Fibroblast of lung (primary cell): ENCODE measurements around the gene CACNA2D3. TPM values are rescaled to one million over a fixed set of nuclear protein-coding genes. Genes with fewer than 3 reads are reported as not detected.

ENCODE experiments used
- DNase-seq, 2 donors: peaks; one replicate each; pipeline versions ENCODE4 v3.0.0 to v3.0.0-alpha.2; 2010; ENCODE audit warnings: low read depth in 2 of 2
- H2AFZ ChIP-seq: 2 replicates; pipeline ENCODE4 v1.5.1; 2012; ENCODE audit warnings: low read length, control low read depth, inconsistent platforms
- H3K27ac ChIP-seq: 2 replicates; pipeline ENCODE4 v1.5.1; 2011; ENCODE audit warnings: low read length, control low read depth; ENCODE audit not compliant: insufficient read depth
- H3K27me3 ChIP-seq: 2 replicates; pipeline ENCODE4 v1.5.1; 2011; ENCODE audit warnings: mild to moderate bottlenecking, low read length; ENCODE audit not compliant: control insufficient read depth, insufficient read depth
- H3K36me3 ChIP-seq: 2 replicates; pipeline ENCODE4 v1.5.1; 2011; ENCODE audit warnings: low read length; ENCODE audit not compliant: control insufficient read depth, insufficient read depth
- H3K4me1 ChIP-seq: 2 replicates; pipeline ENCODE4 v1.5.1; 2011; ENCODE audit warnings: low read length; ENCODE audit not compliant: control insufficient read depth, insufficient read depth; ENCODE audit errors: extremely low read depth
- H3K4me2 ChIP-seq: 2 replicates; pipeline ENCODE4 v1.5.1; 2011; ENCODE audit warnings: low read length, control low read depth; ENCODE audit not compliant: insufficient read depth; ENCODE audit errors: extremely low read depth
- H3K4me3 ChIP-seq, 4 experiments: fragments of 200-600 bp in 1 of 4; sonication (generic) in 1 of 4; replicated peaks in 1 of 4; 2 replicates each; pipeline ENCODE4 v1.5.1; 2011 to 2016; ENCODE audit warnings: low read length in 4 of 4, low read depth in 3 of 4, mild to moderate bottlenecking in 3 of 4, control low read depth in 2 of 4, inconsistent platforms in 1 of 4, mixed read lengths in 1 of 4; ENCODE audit not compliant: insufficient read depth in 1 of 4; ENCODE audit errors: control extremely low read depth in 1 of 4
- H3K79me2 ChIP-seq: 2 replicates; pipeline ENCODE4 v1.5.1; 2012; ENCODE audit warnings: mild to moderate bottlenecking, low read length, inconsistent platforms; ENCODE audit not compliant: control insufficient read depth, insufficient read depth
- H3K9ac ChIP-seq: 2 replicates; pipeline ENCODE4 v1.5.1; 2011; ENCODE audit warnings: mild to moderate bottlenecking, low read length, control low read depth; ENCODE audit not compliant: insufficient read depth
- H3K9me3 ChIP-seq: 2 replicates; pipeline ENCODE4 v1.5.1; 2012; ENCODE audit warnings: low read depth, low read length; ENCODE audit not compliant: control insufficient read depth, insufficient read depth
- H4K20me1 ChIP-seq: 2 replicates; pipeline ENCODE4 v1.5.1; 2011; ENCODE audit warnings: low read length; ENCODE audit not compliant: control insufficient read depth, insufficient read depth; ENCODE audit errors: extremely low read depth
- CTCF ChIP-seq, 2 donors: IDR thresholded peaks in 1 of 2; conservative IDR thresholded peaks in 1 of 2; 1 replicate in 1 of 2; 2 replicates in 1 of 2; pipeline ENCODE4 v1.5.1; 2011 to 2012; ENCODE audit warnings: low read length in 2 of 2, control low read depth in 1 of 2, inconsistent platforms in 1 of 2, low read depth in 1 of 2, mild to moderate bottlenecking in 1 of 2
- EZH2 ChIP-seq: IDR thresholded peaks from 2 replicates; pipeline ENCODE4 v1.5.1; 2012; ENCODE audit warnings: low read length, control low read depth, mild to moderate bottlenecking; ENCODE audit errors: missing control alignments
- polyA plus RNA-seq, 2 donors: library from polyadenylated mRNA; depleted of rRNA in 1 of 2; stranded (reverse) in 1 of 2; unstranded in 1 of 2; fragments of >200 nt; gene quantifications; 2 replicates each; pipeline ENCODE4 v1.2.1, GENCODE V29; 2011 to 2012; ENCODE audit warnings: missing spikeins in 1 of 2
- total RNA-seq: library from RNA; depleted of rRNA; stranded (reverse); fragments of >200 nt; gene quantifications from 2 replicates; pipeline ENCODE4 v1.2.1, GENCODE V29; 2014

The CACNA2D3 gene
- total and polyA plus RNA-seq, 2 donors (not counting 1 experiment from before 2014, with no cell fraction given) = 1.8 to 11.5 TPM

- H3K9me3 ChIP-seq = no peaks in the 10 kb centered on the region
- H3K36me3 ChIP-seq = no peaks in the 10 kb centered on the region
- no peaks in the 10 kb centered on the region for H4K20me1 ChIP-seq
- no peak for TF ChIP-seq CTCF (conservative IDR thresholded peaks at IDR 0.05 in 1 of 2, IDR thresholded peaks at IDR 0.05 in 1 of 2; ENCODE audit: low read depth in 1 of 2, low read length in 2 of 2)
- no peak for TF ChIP-seq EZH2
- H3K79me2 ChIP-seq = no peaks in the 10 kb centered on the region
- no peak overlapping the region for H3K4me3 ChIP-seq
- no peak overlapping the region for H3K27ac ChIP-seq
- H3K4me1 ChIP-seq = no peaks in the 10 kb centered on the region
- no peak for DNase-seq
- H3K27me3 ChIP-seq = no peaks in the 10 kb centered on the region
- no peak overlapping the region for H3K9ac ChIP-seq
- H3K4me2 ChIP-seq = no peak overlapping the region
- H2AFZ ChIP-seq = no peak overlapping the region
These were observed 16.7 kb downstream of the CACNA2D3 start for GRCh38 chr3:54138937-54139547.

DNA sequence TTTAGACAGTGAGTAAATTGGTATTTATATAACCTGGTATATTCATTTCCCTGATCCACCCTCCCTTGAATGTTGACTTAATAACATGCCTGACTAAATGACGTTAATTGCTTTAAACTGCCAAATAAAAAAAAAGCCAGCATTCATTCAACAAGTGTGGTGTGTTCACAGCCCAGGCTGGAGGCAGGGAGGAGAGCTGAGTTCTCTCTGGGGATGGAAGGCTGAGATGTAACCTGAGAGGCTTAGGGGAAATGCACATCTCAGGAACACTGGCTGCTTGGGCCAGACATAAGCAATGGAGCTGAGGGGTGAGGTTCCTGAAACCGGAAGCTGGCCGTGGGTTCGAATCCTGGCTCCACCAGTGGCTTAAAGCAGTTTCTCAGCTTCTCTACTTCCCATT, 17.3 kb downstream of the CACNA2D3 start:
- DNase-seq = no peak
- no peak for TF ChIP-seq EZH2
- no peak for TF ChIP-seq CTCF (conservative IDR thresholded peaks at IDR 0.05 in 1 of 2, IDR thresholded peaks at IDR 0.05 in 1 of 2; ENCODE audit: low read depth in 1 of 2, low read length in 2 of 2)
- no peaks in the 10 kb centered on the region for H3K79me2 ChIP-seq
- no peak overlapping the region for H3K4me2 ChIP-seq
- no peaks in the 10 kb centered on the region for H4K20me1 ChIP-seq
- no peaks in the 10 kb centered on the region for H3K36me3 ChIP-seq
- H3K4me1 ChIP-seq = no peaks in the 10 kb centered on the region
- H3K9me3 ChIP-seq = no peaks in the 10 kb centered on the region
- no peak overlapping the region for H3K27ac ChIP-seq
- H3K9ac ChIP-seq = no peak overlapping the region
- H3K27me3 ChIP-seq = no peaks in the 10 kb centered on the region
- no peak overlapping the region for H2AFZ ChIP-seq
- no peak overlapping the region for H3K4me3 ChIP-seq

GRCh38 chr3:54144284-54144683, 21.9 kb downstream of the CACNA2D3 start:
- no peak overlapping the region for H3K4me3 ChIP-seq
- no peaks in the 10 kb centered on the region for H3K27me3 ChIP-seq
- no peaks in the 10 kb centered on the region for H3K9me3 ChIP-seq
- no peaks in the 10 kb centered on the region for H3K36me3 ChIP-seq
- no peaks in the 10 kb centered on the region for H3K4me1 ChIP-seq
- H3K27ac ChIP-seq = no peak overlapping the region
- no peak for DNase-seq
- H2AFZ ChIP-seq = no peak overlapping the region
- H3K4me2 ChIP-seq = no peak overlapping the region
- no peak overlapping the region for H3K9ac ChIP-seq
- no peaks in the 10 kb centered on the region for H4K20me1 ChIP-seq
- TF ChIP-seq EZH2 = no peak
- TF ChIP-seq CTCF (conservative IDR thresholded peaks at IDR 0.05 in 1 of 2, IDR thresholded peaks at IDR 0.05 in 1 of 2; ENCODE audit: low read depth in 1 of 2, low read length in 2 of 2) = no peak
- no peaks in the 10 kb centered on the region for H3K79me2 ChIP-seq
